ENCODE data around the gene EED.

Gene EED

DNA sequence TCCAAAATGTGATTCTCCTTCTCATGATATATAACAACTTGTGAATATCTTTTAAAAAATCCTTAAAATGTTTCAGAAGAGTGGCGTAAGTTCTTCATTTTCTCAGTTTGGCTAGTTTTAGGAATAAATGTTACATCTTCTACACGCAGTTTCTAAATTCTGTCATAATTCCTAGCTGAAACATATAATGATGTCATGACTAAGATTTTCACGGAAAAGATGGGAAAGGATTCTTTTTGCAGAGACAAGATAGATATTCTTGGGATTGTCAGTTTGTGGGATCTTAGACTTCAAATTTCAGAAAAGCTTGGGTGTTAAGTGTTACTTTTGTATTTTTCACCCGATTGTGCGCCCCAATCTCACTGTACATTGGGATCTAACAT is 1.7 kb downstream of the EED start:
- H3K9me3 ChIP-seq: no peaks in the 10 kb centered on the region
- peak overlapping the region; percentile 94 for H3K27ac ChIP-seq
- no peaks in the 10 kb centered on the region for H3K36me3 ChIP-seq
- H3K27me3 ChIP-seq: no peaks in the 10 kb centered on the region
- H3K4me3 ChIP-seq (ENCODE audit: low read depth in 1 of 2, low read length in 1 of 2): peak overlapping the region; percentile 98 to 100
- no peak for TF ChIP-seq CTCF (IDR thresholded peaks at IDR 0.05)
- peaks cover 39 to 41% of the 10 kb centered on the region in 2 experiments for H3K4me1 ChIP-seq (ENCODE audit: control insufficient read depth in 1 of 2, insufficient read depth in 1 of 2, low read depth in 1 of 2, low read length in 1 of 2)

DNA sequence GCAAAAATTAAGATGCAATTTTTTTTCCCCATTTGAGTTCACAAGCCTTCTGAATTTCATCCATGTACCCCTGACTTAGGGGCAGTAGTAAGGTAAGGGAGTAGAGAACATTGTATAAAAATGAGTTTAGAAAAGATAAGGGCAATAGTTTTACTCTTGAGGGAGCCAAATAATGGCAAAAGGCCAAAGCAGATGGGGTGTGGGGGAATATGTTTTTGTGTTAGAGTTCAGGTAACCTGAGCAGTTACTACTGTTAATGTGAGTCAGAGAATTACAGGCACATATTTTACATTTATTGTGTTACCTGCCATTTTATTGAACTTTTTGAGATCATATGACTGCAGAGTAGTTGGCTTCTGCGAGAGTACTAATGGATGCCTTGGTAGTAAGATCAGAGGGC is 3.1 kb downstream of the EED start:
- Histone ChIP-seq H3K36me3 (no peaks in the 10 kb centered on the region), H3K9me3 (no peaks in the 10 kb centered on the region), H3K4me3 (ENCODE audit: low read depth in 1 of 2, low read length in 1 of 2) (no peak overlapping the region), H3K27ac (no peak overlapping the region), H3K27me3 (no peaks in the 10 kb centered on the region), H3K4me1 (ENCODE audit: control insufficient read depth in 1 of 2, insufficient read depth in 1 of 2, low read depth in 1 of 2, low read length in 1 of 2) (peaks cover 33 to 34% of the 10 kb centered on the region in 2 experiments)
- no peak for TF ChIP-seq CTCF (IDR thresholded peaks at IDR 0.05)

DNA sequence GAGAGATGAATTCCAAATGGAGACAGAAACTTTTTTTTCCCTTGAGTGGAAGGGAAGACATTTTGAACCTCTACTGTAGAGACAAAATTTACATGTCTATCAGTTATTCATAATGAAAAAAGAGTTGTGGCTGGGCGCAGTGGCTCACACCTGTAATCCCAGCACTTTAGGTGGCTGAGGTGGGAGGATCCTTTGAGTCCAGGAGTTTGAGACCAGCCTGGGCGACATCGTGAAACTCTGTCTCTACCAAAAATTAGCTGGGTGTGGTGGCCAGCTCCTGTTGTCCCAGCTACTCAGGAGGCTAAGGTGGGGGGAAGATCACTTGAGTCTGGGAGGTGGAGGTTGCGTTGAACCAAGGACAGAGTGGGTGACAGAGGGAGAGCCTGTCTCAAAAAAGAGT is 4.1 kb downstream of the EED start:
- Histone ChIP-seq H3K27ac (no peak overlapping the region), H3K36me3 (no peaks in the 10 kb centered on the region), H3K27me3 (no peaks in the 10 kb centered on the region), H3K9me3 (no peaks in the 10 kb centered on the region), H3K4me1 (ENCODE audit: control insufficient read depth in 1 of 2, insufficient read depth in 1 of 2, low read depth in 1 of 2, low read length in 1 of 2) (peaks cover 23 to 24% of the 10 kb centered on the region in 2 experiments), H3K4me3 (ENCODE audit: low read depth in 1 of 2, low read length in 1 of 2) (no peak overlapping the region)
- TF ChIP-seq CTCF (IDR thresholded peaks at IDR 0.05): no peak

GRCh38 chr11:86249307-86250098 is 5.0 kb downstream of the EED start:
- Histone ChIP-seq H3K27ac (no peak overlapping the region), H3K36me3 (no peaks in the 10 kb centered on the region), H3K27me3 (no peaks in the 10 kb centered on the region), H3K9me3 (no peaks in the 10 kb centered on the region), H3K4me1 (ENCODE audit: control insufficient read depth in 1 of 2, insufficient read depth in 1 of 2, low read depth in 1 of 2, low read length in 1 of 2) (peaks cover 16% of the 10 kb centered on the region in 2 experiments), H3K4me3 (ENCODE audit: low read depth in 1 of 2, low read length in 1 of 2) (no peak overlapping the region)
- TF ChIP-seq CTCF (IDR thresholded peaks at IDR 0.05): no peak

- no peak overlapping the region for H3K27ac ChIP-seq
Observed at GRCh38 chr11:86251345-86251744, 6.8 kb downstream of the EED start.

More at GRCh38 chr11:86251345-86251744, 6.8 kb downstream of the EED start:
- H3K36me3 ChIP-seq: peaks cover 1% of the 10 kb centered on the region
- no peaks in the 10 kb centered on the region for H3K27me3 ChIP-seq
- peaks cover 5 to 9% of the 10 kb centered on the region in 2 experiments for H3K4me1 ChIP-seq (ENCODE audit: control insufficient read depth in 1 of 2, insufficient read depth in 1 of 2, low read depth in 1 of 2, low read length in 1 of 2)
- no peak overlapping the region for H3K4me3 ChIP-seq (ENCODE audit: low read depth in 1 of 2, low read length in 1 of 2)
- H3K9me3 ChIP-seq: no peaks in the 10 kb centered on the region
- no peak for TF ChIP-seq CTCF (IDR thresholded peaks at IDR 0.05)
